CD4-positive, CD25-positive, alpha-beta regulatory T cell (primary cell): ENCODE measurements around the gene NR1I2. TPM values are rescaled to one million over a fixed set of nuclear protein-coding genes. Genes with fewer than 3 reads are reported as not detected.

Source experiments
- polyA plus RNA-seq, 4 donors: library from polyadenylated mRNA; unstranded; fragments of 300-500 nt; fragmentation: Illumina TruSeq; gene quantifications; one replicate each; pipeline ENCODE4 v1.2.3, GENCODE V29; 2021
- total RNA-seq: library from RNA; stranded (reverse); gene quantifications from one replicate; pipeline ENCODE4 v1.2.3, GENCODE V29; 2022

The NR1I2 gene
- total and polyA plus RNA-seq, 5 donors from 2014 or later, result 0.06 to 0.72 (median 0.24) TPM; not detected in 1

Other genes with a start within 250 kb of the NR1I2 start
- gene CD80, start 222.5 kb upstream of the NR1I2 start, total RNA-seq, result 24.2 TPM
- gene CD80, start 222.5 kb upstream of the NR1I2 start, polyA plus RNA-seq, result 1 to 10 TPM in 3 of 4 donors, under 1 TPM in 1; 0.87 to 2.8 (median 1.9) TPM
- 6.6 TPM for gene ADPRH, start 202.6 kb upstream of the NR1I2 start, total RNA-seq
- 10 to 100 TPM in 3 of 4 donors, 1 to 10 TPM in 1; 6.2 to 17.2 (median 14.6) TPM for gene ADPRH, start 202.6 kb upstream of the NR1I2 start, polyA plus RNA-seq
- gene PLA1A, start 184.2 kb upstream of the NR1I2 start, total RNA-seq, result not detected
- under 1 TPM in 1 of 4 donors, not detected in 3; 0.18 TPM for gene PLA1A, start 184.2 kb upstream of the NR1I2 start, polyA plus RNA-seq
- gene POPDC2, start 121.5 kb upstream of the NR1I2 start, total RNA-seq, result 5.5 TPM
- gene POPDC2, start 121.5 kb upstream of the NR1I2 start, polyA plus RNA-seq, result 1 to 10 TPM; 1.9 to 3.2 (median 2.4) TPM
- 34.1 TPM for gene COX17, start 104.7 kb upstream of the NR1I2 start, total RNA-seq
- gene COX17, start 104.7 kb upstream of the NR1I2 start, polyA plus RNA-seq, result 100 to 1,000 TPM in 2 of 4 donors, 10 to 100 TPM in 2; 82.1 to 124 (median 97.2) TPM
- gene CFAP91, start 79.1 kb upstream of the NR1I2 start, total RNA-seq, result 0.44 TPM
- gene CFAP91, start 79.1 kb upstream of the NR1I2 start, polyA plus RNA-seq, result under 1 TPM in 1 of 4 donors, not detected in 3; 0.59 TPM